Suppressor macrophage treated with lipopolysaccharide for 4 hours (primary cell): ENCODE results near the gene TGFB1I1.
"Not testable (repeated sequence)": the region's sequence is repeated elsewhere in the genome, so short reads cannot be mapped to it uniquely, and the experiment has no call there.

Experiments
- DNase-seq: peaks from one replicate; pipeline ENCODE4 v3.0.0-alpha.2; 2020

TGFB1I1 gene

DNA sequence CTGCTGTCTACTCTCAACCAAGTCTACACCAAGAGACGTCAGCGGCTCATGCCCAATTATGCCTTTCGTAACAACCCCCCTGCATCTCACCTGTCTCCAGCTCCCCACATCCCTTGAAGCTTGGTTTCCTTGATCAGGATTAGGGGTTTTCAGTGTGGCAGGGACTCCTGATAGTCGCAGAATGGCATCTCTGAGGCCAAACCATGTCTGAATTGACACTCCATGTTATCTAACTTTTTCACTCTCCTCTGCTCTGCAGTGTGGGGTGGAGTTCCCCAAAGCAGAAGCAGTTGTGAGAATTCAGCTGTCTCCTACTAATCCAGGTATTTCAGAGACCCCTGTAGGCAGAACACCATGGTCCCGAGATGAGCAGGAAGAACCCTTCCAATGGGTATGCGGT, 50.1 kb downstream of the TGFB1I1 start:
- DNase-seq, result no peak

DNA sequence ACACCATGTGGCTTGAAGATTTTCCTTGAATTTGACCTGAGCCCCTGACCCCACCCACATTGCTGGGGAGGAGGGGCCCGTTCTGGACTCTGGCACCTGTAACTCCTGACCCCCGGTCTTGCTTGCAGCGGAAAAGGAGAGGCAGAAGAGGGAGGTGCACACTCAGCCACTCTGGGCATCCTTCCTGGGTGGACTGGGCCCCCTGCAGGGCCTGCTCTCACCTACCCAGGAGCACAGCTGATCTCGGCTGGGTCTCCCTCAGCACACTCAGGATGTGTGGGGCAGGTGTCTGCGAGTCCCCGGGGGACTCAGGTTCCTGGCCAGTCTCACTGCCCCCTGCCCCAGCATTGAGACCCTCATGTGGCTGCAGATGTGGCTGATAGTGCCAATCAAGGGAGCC, 51.8 kb downstream of the TGFB1I1 start:
- DNase-seq, result not testable (repeated sequence)

DNA sequence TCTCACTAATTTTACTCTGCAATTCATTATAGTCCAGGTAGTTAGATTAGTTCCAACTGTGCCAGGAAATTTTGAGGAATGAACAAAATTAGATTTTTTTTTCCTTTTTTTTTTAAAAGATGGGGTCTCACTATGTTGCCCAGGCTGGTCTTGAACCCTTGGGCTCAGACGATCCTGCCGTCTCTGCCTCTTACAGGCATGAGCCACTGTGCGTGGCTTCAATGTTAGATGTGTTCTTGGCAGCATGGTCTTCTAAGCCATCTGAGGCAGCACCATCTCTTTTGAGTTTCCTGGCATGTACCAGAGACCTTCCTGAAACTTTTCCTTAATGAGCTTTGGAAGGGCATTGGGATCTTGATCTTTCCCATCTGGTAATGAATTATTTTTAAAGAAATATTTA, 53.2 kb downstream of the TGFB1I1 start:
- no peak for DNase-seq
